Measurements from ENCODE around the gene LGALS7.
"Not testable (repeated sequence)": the region's sequence is repeated elsewhere in the genome, so short reads cannot be mapped to it uniquely, and the experiment has no call there.

LGALS7 gene

DNA sequence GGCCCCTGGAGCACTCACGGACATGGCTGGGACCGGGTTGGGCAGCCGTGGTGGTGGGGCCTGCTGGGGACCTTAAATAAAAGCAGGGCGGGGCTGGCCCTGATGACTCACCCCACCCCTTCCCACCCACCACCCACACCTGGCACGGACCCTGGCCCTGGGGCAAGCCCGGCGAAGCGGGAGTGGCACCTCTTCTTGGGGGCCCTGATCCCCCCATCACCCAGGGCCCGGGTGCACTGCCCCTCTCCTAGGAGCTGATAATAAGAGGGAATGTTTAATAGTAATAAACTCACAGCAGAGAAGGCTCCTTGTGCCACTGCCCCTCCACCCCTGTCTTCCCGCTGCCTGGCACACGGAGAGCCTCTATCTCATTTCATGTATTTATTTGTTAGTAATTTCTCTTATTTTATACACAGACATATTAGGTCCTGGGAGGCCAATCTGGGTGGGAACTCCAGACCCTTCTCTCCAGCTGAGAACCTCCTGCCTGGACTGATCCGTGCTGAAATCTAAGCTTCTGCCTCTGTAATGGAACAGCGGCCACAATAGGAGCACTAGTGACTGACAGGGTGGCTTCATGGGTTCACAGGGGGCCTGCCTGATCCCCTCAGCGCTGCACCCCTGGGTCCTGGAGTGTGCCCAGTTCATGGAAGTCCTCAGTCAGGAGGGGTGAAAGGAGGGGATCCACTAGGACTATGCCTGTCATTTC, at the start of gene LGALS7:
TSS of gene LGALS7 (minus strand) at position 49 of the 709 bp plus-strand sequence. CDS start at position 24, 25 bp downstream.
- FAIRE-seq (no peak), DNase-seq (ENCODE audit: extremely low spot score, insufficient read length, low read depth) (no peak)

DNA sequence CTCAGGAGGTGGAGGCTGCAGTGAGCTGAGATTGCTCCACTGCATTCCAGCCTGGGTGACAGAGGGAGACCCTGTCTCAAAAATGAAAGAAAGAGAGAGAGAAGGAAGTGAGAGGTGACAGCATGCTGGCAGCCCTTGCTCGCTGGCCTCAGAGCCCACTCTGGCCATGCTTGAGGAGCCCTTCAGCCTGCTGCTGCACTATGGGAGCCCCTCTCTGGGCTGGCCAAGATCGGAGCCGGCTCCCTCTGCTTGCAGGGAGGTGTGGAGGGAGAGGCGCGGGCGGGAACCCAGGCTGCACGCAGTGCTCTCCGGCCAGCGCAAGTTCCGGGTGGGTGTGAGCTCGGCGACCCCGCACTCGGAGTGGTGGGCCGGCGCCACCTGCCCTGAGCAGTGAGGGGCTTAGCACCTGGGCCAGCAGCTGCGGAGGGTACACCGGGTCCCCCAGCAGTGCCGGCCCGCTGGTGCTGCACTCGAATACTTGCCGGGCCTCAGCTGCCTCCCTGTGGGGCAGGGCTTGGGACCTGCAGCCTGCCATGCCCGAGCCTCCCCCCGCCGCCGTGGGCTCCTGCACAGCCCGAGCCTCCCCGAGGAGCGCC, 48.0 kb upstream of the LGALS7 start:
- not testable (repeated sequence) for FAIRE-seq; DNase-seq (ENCODE audit: extremely low spot score, insufficient read length, low read depth)

DNA sequence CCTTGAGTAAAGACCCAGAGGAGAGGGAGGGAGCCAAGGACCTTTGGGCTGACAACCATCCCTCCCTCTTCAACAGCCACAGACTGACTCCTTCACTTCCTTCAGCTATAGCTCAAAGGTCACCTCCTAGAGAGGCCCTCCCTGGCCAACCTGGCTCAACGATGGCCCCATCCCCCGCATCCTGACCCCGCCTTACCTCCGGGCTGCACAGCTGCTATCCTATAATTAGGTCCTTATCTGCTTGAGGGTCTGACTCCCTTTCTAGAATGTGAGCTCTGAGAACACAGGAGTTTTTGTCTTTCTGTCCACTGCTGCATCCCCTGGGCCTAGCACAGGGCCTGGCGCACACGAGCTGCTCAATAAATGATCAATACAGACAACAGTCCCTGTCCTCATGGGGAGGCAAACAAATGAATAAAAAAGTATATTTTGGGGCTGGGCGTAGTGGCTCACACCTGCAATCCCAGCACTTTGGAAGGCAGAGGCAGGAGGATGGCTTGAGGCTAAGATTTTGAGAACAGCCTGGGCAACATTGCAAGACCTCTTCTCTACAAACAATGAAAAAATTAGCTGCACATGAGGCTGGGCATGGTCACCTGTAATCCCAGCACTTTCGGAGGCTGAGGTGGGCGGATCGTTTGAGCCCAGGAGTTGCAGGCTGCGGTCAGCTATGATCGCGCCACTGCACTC, 46.1 kb upstream of the LGALS7 start:
- DNase-seq (ENCODE audit: extremely low spot score, insufficient read length, low read depth) = no peak
- no peak for FAIRE-seq

DNA sequence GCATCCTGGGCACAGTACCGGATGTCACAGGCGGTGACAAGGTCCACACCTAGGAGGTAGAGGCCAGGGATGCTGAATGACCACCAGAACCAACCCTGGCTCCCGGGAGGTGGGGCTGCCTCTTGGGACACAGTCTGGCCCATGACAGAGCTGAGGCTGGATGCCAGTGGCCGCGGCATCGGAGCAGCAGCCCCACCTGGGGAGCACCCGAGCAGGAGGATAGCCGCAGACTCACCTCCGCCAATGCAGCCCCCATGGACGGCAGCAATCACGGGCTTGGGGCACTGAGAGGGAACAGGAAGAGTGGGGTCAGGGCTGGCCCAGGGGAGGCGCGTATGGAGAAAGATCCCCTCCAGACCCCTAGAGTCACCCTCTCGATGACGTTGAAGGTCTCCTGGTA, 43.8 kb upstream of the LGALS7 start:
- DNase-seq (ENCODE audit: extremely low spot score, insufficient read length, low read depth) (no peak), FAIRE-seq (no peak)

DNA sequence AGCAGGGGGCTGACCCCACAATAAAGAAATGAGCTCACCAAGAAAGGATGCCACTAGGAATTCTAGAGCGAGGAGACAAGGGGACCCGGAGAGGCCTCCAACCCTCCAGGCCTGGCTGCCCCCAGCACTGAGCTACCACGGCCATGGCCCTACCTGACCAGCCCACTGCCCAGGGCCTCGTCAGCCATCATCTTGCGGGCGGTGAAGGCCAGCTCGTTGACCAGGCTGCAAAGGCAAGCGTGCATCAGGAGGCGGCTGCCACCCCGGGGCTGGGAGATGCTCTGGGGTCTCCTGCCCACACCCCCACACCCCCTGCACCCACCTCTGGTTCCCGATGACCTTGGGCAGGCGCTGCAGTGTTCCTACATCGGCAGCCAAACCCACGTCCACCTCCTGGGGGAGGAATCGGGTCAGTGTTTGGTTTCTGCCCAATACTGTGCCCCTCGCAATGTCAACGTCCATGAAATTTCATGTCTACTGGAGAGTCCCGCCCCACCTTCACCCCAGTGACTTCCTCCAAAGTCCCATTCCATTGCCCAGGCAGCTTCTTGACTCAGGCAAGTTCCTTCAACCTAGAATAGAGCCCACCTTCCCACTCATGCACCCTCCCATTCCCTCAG, 42.9 kb upstream of the LGALS7 start:
- FAIRE-seq (no peak), DNase-seq (ENCODE audit: extremely low spot score, insufficient read length, low read depth) (no peak)

DNA sequence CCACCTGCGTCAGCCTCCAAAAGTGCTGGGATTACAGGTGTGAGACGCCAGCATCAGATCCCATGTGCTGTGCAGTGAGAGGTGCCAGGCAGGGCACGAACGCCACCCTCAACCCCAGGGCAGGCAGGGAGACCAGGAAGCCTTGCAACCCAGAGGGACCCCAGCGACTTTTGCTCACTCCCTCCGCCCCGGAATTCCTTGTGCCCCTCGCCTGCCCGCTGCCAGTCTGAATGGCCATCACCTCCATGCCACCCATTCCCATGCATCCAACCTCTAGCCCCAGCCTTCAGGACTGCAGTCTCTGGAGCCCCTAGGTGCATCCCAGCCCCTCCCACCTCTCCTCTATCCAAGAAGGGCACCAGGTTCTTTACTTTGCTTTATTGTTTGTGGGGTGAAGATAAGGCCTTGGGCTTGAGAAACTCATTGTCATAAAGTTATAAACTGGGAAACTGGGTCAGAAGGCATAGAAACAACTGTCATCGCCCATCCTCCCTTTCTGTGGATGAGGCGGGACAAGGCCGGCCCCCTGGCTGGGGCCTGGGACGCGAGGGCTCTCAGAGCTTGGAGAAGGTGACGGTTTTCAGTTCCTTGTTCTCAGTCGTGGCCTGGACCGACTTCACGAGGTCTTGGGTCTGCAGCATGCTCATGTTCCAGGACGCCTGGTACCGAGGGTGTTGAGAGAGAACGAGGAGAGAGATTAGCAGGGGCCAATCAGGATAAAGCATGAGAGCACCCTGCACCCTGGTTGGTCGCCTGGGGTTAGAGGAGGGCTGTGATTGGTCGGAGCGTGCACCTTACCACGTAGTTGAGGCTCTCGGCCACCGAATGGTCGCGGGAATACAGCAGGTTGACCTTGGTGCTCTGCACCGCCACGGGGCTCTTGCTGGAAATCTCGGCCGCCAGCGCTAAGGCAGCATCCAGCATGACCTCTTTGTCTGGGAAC, 42.0 kb upstream of the LGALS7 start:
- FAIRE-seq = no peak

DNA sequence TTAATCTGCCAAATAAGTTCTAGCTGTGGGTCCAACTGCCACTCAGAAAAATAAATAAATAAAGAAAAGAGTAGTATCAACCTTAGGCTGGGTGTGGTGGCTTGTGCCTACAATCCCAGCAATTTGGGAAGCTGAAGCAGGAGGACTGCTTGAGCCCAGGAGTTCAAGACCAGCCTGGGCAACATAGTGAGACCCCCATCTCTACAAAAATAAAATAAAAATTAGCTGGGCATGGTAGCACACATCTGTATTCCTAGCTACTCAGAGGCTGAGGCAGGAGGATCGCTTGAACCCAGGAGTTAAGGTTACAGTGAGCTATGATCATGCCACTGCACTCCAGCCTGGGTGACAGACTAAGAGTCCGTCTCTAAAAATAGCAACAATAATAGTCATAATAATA, 40.6 kb upstream of the LGALS7 start:
- FAIRE-seq = not testable (repeated sequence)

More for the DNA sequence above, 42.0 kb upstream of the LGALS7 start:
- no peak for DNase-seq (ENCODE audit: extremely low spot score, insufficient read length, low read depth)

DNA sequence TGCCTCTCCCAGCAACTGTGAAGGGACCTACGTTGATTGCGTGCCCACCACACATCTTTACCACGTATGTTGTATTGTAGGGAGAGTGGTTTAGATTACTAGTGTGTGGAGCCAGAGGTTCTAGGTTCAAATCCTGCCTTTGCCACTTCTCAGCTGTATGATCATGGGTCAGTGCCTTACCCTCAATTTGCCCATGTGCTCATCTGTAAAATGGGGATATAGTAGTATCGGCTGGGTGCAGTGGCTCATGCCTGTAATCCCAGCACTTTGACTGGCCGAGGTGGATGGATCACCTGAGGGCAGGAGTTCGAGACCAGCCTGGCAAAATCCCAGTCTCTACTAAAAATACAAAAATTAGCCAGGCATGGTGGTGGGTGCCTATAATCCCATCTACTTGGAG, 40.0 kb upstream of the LGALS7 start:
- DNase-seq (ENCODE audit: extremely low spot score, insufficient read length, low read depth) = no peak
- FAIRE-seq = no peak

More for the DNA sequence above, 40.6 kb upstream of the LGALS7 start:
- DNase-seq (ENCODE audit: extremely low spot score, insufficient read length, low read depth) = not testable (repeated sequence)

DNA sequence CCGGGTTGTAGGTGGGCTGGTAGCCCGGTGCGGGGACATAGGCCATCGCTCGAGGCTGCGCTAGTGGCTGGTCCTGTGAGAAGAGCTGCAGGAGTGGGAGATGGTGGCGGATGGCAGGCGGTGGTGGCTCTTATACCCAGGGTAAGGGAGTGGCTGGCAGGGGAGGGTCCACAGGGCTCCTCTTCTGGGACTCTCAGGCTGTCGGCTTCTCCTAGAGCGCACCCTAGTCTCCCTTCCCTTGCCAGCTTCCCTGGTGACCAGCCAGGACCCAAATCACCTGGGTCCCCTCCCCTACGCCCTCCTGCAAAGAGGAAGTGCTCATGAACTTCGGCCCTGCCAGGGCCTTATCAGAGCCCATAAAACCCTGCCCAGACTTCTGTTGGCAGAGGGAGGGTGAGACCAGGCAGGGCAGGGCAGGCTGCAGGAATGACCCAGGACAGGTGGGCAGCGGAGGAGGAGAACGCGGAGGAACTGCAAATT, 39.6 kb upstream of the LGALS7 start, which contains the start of gene LGALS4:
TSS of gene LGALS4 (minus strand) at position 105 of the 480 bp plus-strand sequence. CDS start at position 46, 59 bp downstream.
- no peak for DNase-seq (ENCODE audit: extremely low spot score, insufficient read length, low read depth)

DNA sequence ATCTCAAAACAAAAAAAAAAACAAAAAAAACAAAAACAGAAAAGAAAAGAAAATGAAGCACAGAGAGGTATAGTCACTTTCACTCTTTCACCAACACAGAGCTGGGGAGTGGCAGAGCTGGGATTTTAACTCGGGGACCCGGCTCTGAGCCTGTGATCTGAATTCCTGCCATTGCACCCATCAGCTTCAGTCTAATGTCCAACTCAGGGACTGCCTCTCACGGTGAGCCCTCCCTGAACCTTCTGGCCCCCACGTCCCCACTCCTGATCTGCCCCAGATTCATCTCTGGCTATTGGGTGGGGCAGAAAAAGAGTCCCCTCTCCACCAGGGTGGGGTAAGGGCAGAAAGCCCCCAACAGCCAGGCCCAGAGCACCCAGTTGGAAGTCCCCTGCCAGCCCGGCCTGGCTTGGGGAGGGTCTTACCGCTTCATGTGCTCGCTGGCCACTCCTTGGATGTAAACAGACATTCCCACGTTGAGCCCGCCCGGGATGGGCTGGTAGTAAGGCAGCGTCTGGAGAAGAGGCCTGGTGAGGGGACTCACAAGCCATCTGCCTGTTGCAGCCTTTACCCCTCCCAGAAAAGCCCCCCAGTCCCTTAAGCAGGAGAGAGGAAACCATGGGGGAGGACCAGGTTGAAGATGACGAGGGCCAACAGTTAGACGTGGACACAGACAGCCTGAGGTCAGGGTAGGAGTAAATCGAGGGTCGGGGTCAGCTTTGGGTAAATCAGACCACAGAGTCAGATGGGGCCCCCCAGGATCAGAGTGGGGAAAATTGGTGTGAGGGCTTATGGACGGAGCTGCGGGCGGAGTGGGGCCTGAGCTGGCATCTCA, 38.9 kb upstream of the LGALS7 start:
- DNase-seq (ENCODE audit: extremely low spot score, insufficient read length, low read depth) (no peak), FAIRE-seq (no peak)

More for the DNA sequence above, 39.6 kb upstream of the LGALS7 start, which contains the start of gene LGALS4:
- no peak for FAIRE-seq

DNA sequence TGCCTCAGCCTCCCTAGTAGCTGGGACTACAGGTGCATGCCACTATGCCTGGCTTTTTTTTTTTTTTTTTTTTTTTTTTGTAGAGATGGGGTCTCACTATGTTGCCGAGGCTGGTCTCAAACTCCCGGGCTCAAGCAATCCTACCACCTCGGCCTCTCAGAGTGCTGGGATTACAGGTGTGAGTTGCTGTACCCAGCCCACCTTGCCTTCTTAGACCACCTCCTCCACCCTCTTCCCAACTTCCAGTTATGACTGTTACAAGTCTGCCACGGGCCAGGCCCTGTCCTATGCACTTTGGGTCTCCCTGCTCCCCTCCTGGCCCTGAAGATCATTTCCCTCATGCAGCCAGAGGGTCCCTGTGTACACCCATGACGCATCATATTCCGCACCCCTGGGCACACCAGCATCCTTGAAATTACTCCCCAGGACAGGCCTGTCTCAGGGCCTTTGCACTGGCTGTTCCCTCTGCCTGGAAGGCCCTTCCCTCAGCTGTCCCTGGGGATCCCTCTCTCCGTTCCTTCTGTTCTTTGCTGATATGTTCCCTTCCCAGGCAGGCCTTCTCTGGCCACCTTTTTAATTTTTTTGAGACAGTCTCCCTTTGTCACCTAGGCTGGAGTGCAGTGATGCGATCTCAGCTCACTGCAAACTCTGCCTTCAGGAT, 36.4 kb upstream of the LGALS7 start:
- DNase-seq (ENCODE audit: extremely low spot score, insufficient read length, low read depth) (no peak), FAIRE-seq (no peak)

DNA sequence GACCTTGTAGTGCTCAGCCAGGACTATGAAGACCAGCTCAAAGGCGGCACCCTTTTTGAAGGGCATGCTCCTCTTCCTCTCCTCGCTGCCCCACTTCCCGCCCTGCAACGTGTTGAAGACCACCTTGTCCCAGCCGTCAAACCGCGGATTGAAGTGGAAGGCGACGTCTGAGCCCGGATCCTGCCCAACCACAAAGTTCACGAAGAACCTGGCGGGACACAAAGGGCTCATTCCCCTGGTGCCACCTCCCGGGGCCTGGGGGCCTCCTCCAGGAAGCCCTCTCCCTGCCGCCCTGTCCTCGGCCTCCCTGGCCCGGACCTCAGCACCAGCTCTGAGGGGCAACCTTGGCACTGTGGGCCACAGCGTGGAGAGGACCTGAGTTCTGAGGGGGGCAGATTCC, 35.4 kb upstream of the LGALS7 start:
- FAIRE-seq (no peak), DNase-seq (ENCODE audit: extremely low spot score, insufficient read length, low read depth) (no peak)

DNA sequence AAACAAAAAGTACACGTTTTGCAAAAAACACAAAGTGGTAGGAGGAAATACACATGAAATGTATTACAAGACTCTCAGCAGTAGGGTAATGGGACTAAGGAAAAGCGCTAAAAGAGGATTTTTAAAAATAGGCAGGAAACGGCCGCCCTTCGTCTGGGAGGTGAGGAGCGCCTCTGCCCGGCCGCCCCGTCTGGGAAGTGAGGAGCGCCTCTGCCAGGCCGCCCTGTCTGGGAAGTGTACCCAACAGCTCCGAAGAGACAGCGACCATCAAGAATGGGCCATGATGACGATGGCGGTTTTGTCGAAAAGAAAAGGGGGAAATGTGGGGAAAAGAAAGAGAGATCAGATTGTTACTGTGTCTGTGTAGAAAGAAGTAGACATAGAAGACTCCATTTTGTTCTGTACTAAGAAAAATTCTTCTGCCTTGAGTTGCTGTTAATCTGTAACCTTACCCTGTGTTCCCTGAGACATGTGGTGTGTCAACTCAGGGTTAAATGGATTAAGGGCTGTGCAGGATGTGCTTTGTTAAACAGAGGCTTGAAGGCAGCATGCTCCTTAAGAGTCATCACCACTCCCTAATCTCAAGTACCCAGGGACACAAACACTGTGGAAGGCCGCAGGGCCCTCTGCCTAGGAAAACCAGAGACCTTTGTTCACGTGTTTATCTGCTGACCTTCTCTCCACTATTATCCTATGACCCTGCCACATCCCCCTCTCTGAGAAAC, 34.2 kb upstream of the LGALS7 start:
- not testable (repeated sequence) for FAIRE-seq; DNase-seq (ENCODE audit: extremely low spot score, insufficient read length, low read depth)

DNA sequence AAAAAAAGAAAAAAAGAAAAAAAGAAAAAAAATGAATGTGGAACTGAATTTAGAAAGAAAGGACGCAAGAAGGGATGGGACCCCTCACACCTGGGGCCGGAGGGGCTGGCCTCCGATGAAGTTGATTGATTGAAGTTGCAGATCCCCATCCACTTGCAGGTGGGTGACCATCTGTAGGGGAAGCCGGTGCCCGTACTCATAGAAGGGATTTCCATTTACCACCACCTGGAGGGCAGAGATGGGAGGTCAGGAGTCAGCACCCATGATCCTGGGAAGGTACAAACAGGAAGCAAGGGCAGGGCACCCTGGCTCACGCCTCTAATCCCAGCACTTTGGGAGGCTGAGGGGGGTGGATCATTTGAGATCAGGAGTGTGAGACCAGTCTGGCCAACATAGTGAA, 33.1 kb upstream of the LGALS7 start:
- FAIRE-seq (no peak), DNase-seq (ENCODE audit: extremely low spot score, insufficient read length, low read depth) (no peak)

DNA sequence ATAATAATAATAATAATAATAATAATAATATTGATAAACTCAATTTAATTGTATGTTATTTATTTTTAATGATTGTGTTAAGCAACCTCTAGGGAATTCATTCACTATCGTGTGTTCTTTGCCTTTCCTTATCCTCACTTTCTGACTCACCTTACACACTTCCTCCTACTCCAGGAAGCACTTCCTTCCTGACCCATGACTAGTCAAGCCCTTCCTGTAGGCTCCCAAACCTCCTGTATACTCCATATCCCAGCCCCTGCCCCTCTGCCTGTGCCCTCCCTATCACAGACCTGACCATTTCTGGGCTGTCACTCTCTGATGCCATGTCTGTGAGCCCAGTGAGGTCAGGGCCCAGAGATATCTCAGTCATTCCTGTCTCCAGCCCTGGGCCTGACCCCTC, 31.9 kb upstream of the LGALS7 start:
- FAIRE-seq = no peak
- DNase-seq (ENCODE audit: extremely low spot score, insufficient read length, low read depth) = no peak

DNA sequence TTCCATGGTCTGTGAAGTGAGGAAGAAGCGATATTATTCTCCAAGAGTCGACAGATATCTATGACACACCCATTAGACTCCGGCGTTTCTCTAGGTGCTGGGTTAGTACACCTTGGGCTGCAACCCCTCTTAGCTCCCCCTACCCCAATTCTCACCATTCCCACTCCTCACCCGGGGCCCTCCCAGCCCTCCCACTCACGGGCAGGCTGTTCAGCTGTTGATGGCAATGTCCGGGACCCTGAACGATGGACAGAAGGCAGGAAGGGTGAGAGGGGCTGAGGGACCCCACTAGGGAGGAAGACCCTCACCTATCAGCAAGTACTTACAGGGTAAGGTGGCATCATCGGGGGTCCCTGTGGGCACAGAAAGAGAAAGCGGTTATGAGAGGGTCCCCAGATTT, 30.2 kb upstream of the LGALS7 start:
- FAIRE-seq = no peak
- DNase-seq (ENCODE audit: extremely low spot score, insufficient read length, low read depth) = no peak

DNA sequence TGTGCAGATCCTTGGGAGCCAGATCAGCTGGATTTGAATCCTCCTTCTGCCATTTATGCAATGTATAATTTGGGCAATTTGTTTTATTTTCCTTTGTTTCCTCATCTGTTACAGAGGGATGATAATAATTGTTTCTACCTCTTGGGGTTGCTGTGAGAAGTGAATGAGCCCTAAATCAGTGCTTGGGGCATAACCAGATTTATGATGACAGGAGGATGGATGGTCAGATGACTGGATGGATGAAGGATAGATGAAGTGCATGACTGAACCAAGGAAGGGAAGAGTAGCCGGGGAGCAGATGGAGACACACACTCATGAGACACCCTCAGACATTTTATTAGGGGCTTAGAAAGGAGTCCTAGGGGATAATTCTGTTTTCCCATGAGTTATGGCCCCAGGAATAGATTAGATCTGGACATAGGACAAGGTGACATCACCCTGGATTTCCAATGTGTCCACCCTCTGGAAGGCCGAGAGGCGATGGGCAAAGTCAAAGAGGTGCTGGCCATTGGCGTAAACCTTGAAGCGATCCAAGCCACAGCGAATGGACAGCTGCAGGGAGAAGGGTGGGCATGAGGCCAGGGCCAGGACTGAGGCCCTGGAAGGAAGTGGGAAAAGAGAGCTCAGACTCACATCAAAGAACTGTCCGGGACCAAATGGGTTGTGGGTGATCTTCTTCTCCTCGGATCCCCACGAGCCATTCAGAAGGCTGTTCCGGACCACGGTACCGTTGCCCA, 28.2 kb upstream of the LGALS7 start:
- no peak for FAIRE-seq

More for the DNA sequence above, 28.2 kb upstream of the LGALS7 start:
- DNase-seq (ENCODE audit: extremely low spot score, insufficient read length, low read depth) = no peak

Measured in GM18507 (cell line).